Inflammatory macrophage treated with lipopolysaccharide for 1 hour (primary cell): ENCODE data around the gene REM2.
A peak's percentile ranks its signal among the peaks of the same experiment; 100 is the strongest.
"Not testable (repeated sequence)": the region's sequence is repeated elsewhere in the genome, so short reads cannot be mapped to it uniquely, and the experiment has no call there.

Experiments used
- DNase-seq, 2 donors: peaks; one replicate each; pipeline ENCODE4 v3.0.0-alpha.2; 2020 to 2022

The REM2 gene

GRCh38 chr14:22848351-22849164, 34.5 kb upstream of the REM2 start:
- DNase-seq = peak; percentile 61 to 88

- DNase-seq = no peak
Measured at GRCh38 chr14:22849212-22849819, 33.7 kb upstream of the REM2 start.

GRCh38 chr14:22850944-22851764, 31.9 kb upstream of the REM2 start:
- peak; percentile 68 to 83 for DNase-seq

- DNase-seq = not testable (repeated sequence)
Measured at GRCh38 chr14:22852178-22852577, 30.8 kb upstream of the REM2 start.

- no peak for DNase-seq
Measured at GRCh38 chr14:22852599-22852939, 30.5 kb upstream of the REM2 start.

- peak; percentile 84 to 100 for DNase-seq
Measured at GRCh38 chr14:22852940-22853767, 29.9 kb upstream of the REM2 start.

GRCh38 chr14:22854296-22854695, 28.7 kb upstream of the REM2 start:
- DNase-seq = not testable (repeated sequence)

GRCh38 chr14:22854963-22855724, 27.9 kb upstream of the REM2 start:
- DNase-seq = no peak

GRCh38 chr14:22856428-22856827, 26.6 kb upstream of the REM2 start:
- no peak for DNase-seq

- not testable (repeated sequence) for DNase-seq
Measured at GRCh38 chr14:22860377-22860776, 22.6 kb upstream of the REM2 start.

- no peak for DNase-seq
Measured at GRCh38 chr14:22861651-22862050, 21.4 kb upstream of the REM2 start.

- no peak for DNase-seq
Measured at GRCh38 chr14:22864979-22865378, 18.0 kb upstream of the REM2 start.

- DNase-seq = peak in 1 of 2 donors; percentile 40
Measured at GRCh38 chr14:22865424-22866405, 17.3 kb upstream of the REM2 start.

- DNase-seq = no peak
Measured at GRCh38 chr14:22866874-22867273, 16.1 kb upstream of the REM2 start.

- DNase-seq = peak in 1 of 2 donors; percentile 52
Measured at GRCh38 chr14:22870811-22871223, 12.2 kb upstream of the REM2 start.

GRCh38 chr14:22871224-22872032, 11.6 kb upstream of the REM2 start, which contains the start of gene LRP10:
Gene LRP10, plus strand, starts transcription at chr14:22871740. Its CDS starts 564 bp downstream, at chr14:22872304.
- DNase-seq = peak; percentile 86 to 89

GRCh38 chr14:22872033-22872832, 10.8 kb upstream of the REM2 start:
- DNase-seq = peak; percentile 59 to 91

- no peak for DNase-seq
Measured at GRCh38 chr14:22872833-22873520, 10.0 kb upstream of the REM2 start.
